Endothelial cell (in vitro differentiated cells): ENCODE data around the gene MTMR12. TPM values are rescaled to one million over a fixed set of nuclear protein-coding genes. Genes with fewer than 3 reads are reported as not detected.

Source experiments
- DNase-seq: peaks from one replicate; pipeline ENCODE4 v3.0.0; 2021; ENCODE audit warnings: low spot score
- H3K27ac Mint-ChIP-seq: one replicate; pipeline ENCODE4 v1.8.0; 2021; ENCODE audit warnings: mixed read lengths, inconsistent platforms; ENCODE audit not compliant: unreplicated experiment
- H3K27me3 Mint-ChIP-seq: one replicate; pipeline ENCODE4 v1.8.0; 2021; ENCODE audit warnings: mild to moderate bottlenecking, moderate library complexity, mixed read lengths, inconsistent platforms; ENCODE audit not compliant: unreplicated experiment
- H3K36me3 Mint-ChIP-seq: one replicate; pipeline ENCODE4 v1.8.0; 2021; ENCODE audit warnings: mild to moderate bottlenecking, low read depth, mixed read lengths, inconsistent platforms; ENCODE audit not compliant: unreplicated experiment
- H3K4me1 Mint-ChIP-seq: one replicate; pipeline ENCODE4 v1.8.0; 2021; ENCODE audit warnings: mild to moderate bottlenecking, mixed read lengths, inconsistent platforms; ENCODE audit not compliant: unreplicated experiment
- H3K4me3 Mint-ChIP-seq: one replicate; pipeline ENCODE4 v1.8.0; 2021; ENCODE audit warnings: mild to moderate bottlenecking, mixed read lengths, inconsistent platforms; ENCODE audit not compliant: unreplicated experiment
- H3K9me3 Mint-ChIP-seq: one replicate; pipeline ENCODE4 v1.8.0; 2021; ENCODE audit warnings: mixed read lengths, inconsistent platforms; ENCODE audit not compliant: unreplicated experiment
- total RNA-seq: library from RNA; stranded (reverse); fragmentation: NEBNext Ultra II Directional; extraction: Animal tissue kit (Norgen Biotek cat#: 25700); gene quantifications from one replicate; pipeline ENCODE4 v1.2.1, GENCODE V29; 2021; ENCODE audit not compliant: unreplicated experiment
- TF ChIP-seq, protein P1 (sequence below): fragments of 200-600 bp; sonication (generic); IDR thresholded peaks from one replicate; pipeline ENCODE4 v1.5.0; 2021; ENCODE audit warnings: antibody characterized with exemption; ENCODE audit not compliant: unreplicated experiment

MTMR12 gene
- total RNA-seq, 1 donor from 2014 or later: 39.4 TPM

DNA sequence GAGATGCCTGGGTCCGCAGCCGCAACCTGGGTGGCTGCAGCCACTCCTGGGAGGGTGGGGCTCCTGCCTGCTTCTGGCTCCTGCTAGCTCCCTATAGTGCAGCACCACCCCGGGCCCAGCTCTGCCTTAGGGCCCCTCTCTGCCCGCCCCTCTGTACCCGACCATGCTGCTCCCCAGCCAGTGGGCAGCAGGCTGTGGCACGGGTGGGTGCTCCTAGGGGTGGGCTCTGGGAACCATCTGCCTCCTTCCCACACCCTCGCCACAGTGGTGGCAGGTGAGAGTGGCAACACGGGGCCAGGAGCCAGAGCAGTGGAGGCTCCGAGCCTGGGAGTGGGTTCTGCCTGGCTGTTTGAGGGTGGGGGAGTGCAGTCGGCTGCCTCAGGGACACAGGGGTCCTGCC, 7.8 kb upstream of the MTMR12 start:
- H3K4me1 Mint-ChIP-seq: peaks cover 4% of the 10 kb centered on the region
- peaks cover 7% of the 10 kb centered on the region for H3K9me3 Mint-ChIP-seq
- peaks cover 7% of the 10 kb centered on the region for H3K36me3 Mint-ChIP-seq
- H3K4me3 Mint-ChIP-seq: no peak overlapping the region
- H3K27me3 Mint-ChIP-seq: peaks cover 18% of the 10 kb centered on the region
- TF ChIP-seq, protein P1, sequence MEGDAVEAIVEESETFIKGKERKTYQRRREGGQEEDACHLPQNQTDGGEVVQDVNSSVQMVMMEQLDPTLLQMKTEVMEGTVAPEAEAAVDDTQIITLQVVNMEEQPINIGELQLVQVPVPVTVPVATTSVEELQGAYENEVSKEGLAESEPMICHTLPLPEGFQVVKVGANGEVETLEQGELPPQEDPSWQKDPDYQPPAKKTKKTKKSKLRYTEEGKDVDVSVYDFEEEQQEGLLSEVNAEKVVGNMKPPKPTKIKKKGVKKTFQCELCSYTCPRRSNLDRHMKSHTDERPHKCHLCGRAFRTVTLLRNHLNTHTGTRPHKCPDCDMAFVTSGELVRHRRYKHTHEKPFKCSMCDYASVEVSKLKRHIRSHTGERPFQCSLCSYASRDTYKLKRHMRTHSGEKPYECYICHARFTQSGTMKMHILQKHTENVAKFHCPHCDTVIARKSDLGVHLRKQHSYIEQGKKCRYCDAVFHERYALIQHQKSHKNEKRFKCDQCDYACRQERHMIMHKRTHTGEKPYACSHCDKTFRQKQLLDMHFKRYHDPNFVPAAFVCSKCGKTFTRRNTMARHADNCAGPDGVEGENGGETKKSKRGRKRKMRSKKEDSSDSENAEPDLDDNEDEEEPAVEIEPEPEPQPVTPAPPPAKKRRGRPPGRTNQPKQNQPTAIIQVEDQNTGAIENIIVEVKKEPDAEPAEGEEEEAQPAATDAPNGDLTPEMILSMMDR: no peak
- no peak overlapping the region for H3K27ac Mint-ChIP-seq
- DNase-seq: no peak

DNA sequence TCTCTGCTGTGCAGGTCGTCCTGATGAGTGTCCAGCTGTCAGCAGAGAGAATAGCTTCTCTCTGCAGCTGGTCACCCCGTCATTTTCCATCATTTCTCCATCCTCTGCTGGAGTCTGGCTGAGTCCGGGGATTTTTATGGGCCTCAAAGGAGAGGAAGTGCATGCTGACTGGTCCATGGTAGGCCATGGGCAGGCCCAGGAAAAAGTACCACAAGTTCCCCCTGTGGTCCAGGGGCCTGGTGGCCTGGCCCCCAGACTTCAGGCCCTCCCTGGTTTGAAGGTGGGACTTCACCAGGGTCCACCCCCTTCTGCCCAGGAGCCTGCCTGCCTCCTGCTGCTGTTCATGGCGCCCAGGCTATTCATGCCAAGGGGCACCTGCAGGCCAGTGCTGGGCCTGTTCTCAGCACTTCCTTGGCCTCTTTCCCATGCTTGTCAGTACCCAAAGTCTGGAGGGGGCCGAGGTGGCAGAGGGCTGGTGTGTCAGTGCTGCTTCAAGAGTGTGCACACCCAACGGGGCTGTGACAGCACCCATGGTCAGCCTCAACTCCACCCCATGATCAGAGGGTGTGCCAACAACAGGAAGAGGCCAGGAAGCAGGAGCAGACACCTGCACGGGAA, 7.3 kb upstream of the MTMR12 start:
- TF ChIP-seq, protein P1: no peak
- Mint-ChIP-seq H3K9me3 (peaks cover 7% of the 10 kb centered on the region), H3K36me3 (peaks cover 7% of the 10 kb centered on the region), H3K27ac (no peak overlapping the region), H3K4me3 (no peak overlapping the region), H3K4me1 (peaks cover 4% of the 10 kb centered on the region), H3K27me3 (peaks cover 21% of the 10 kb centered on the region)
- DNase-seq: no peak

DNA sequence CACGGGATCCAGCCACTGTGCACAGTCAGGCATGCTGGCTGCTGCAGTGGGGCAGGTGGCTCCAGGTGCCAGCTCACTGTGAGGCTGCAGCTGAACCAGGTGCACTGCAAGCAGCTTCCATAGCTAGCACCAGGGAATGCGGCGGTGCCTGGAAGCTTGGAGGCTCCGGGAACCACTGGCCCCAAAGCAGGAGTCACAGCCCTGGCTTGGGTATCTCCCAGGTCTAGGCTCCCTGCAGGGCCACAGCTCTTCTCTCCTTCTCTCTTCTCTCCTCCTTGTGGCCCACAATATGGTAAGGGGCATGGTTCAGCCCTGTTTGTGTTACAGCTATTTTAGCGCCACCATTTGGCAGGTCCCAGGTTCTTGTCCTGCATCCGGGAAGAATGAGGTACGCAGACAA, 6.7 kb upstream of the MTMR12 start:
- DNase-seq: no peak
- Mint-ChIP-seq H3K27me3 (peaks cover 21% of the 10 kb centered on the region), H3K4me3 (no peak overlapping the region), H3K27ac (no peak overlapping the region), H3K4me1 (peaks cover 4% of the 10 kb centered on the region), H3K36me3 (peaks cover 7% of the 10 kb centered on the region), H3K9me3 (peaks cover 7% of the 10 kb centered on the region)
- TF ChIP-seq, protein P1: no peak

DNA sequence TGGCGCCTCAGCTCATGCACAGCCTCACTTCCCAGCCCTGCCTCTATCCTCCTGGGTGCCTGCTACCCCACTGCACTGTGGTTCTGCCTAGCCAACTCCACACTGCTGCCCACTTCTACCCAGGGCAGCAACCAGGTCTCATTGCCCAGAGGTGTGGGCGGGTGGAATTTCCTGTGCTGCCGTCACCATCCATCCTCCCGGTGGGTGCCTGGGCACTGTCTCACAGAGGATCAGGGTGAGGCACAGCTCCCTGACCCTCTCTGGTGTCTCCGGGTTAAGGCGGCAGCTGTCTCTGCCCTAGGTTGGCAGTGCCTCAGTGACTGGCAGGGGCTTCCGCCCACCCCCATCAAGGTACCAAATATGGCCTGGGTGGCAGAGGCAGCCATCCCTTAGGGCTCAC, 4.3 kb upstream of the MTMR12 start:
- Mint-ChIP-seq H3K4me3 (no peak overlapping the region), H3K9me3 (peaks cover 7% of the 10 kb centered on the region), H3K27me3 (peaks cover 20% of the 10 kb centered on the region), H3K36me3 (peaks cover 7% of the 10 kb centered on the region), H3K27ac (no peak overlapping the region), H3K4me1 (peaks cover 7% of the 10 kb centered on the region)
- TF ChIP-seq, protein P1: no peak
- DNase-seq: no peak

DNA sequence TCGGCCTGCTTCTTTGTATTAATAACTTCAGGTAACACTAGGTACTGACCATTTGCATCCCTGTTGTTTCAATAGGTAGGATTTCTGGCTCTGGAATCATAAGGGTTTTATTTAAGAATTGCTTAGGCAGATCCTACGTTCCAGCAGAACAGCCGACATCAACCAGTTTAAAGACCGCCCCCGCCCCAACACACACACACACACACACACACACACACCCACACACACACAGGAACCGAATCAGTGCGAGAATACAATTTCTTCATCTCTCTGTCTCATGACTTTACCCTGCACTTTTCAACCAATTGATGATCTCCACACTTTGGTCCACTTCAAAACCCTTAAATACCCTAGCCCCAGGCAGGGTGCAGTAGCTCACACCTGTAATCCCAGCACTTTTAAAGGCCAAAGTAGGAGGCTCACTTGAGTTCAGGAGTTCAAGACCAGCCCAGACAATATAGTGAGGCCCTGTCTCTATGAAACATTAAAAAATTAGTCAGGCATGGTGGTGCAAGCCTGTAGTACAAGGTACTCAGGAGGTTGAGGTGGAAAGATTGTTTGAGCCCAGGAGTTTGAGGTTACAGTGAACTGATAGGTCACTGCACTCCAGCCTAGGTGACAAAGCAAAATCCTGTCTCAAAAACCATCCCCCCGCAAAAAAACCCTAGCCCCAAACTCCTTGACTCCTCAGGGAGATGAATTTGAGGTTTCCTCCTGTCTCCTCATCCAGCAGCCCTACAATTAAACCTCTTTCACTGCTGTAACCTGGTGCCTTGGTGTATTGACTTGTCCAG, 2.7 kb upstream of the MTMR12 start:
- H3K27ac Mint-ChIP-seq: no peak overlapping the region
- no peak overlapping the region for H3K4me3 Mint-ChIP-seq
- H3K9me3 Mint-ChIP-seq: no peaks in the 10 kb centered on the region
- no peak for DNase-seq
- peaks cover 16% of the 10 kb centered on the region for H3K4me1 Mint-ChIP-seq
- H3K36me3 Mint-ChIP-seq: peaks cover 6% of the 10 kb centered on the region
- TF ChIP-seq, protein P1: no peak
- peaks cover 18% of the 10 kb centered on the region for H3K27me3 Mint-ChIP-seq
